Brain pericyte (primary cell): ENCODE results near the gene ZNF714.
"Not testable (repeated sequence)": the region's sequence is repeated elsewhere in the genome, so short reads cannot be mapped to it uniquely, and the experiment has no call there.

ENCODE experiments used
- DNase-seq: peaks from one replicate; pipeline ENCODE4 v3.0.0-alpha.2; 2012; ENCODE audit warnings: low read depth, low spot score

ZNF714 gene

DNA sequence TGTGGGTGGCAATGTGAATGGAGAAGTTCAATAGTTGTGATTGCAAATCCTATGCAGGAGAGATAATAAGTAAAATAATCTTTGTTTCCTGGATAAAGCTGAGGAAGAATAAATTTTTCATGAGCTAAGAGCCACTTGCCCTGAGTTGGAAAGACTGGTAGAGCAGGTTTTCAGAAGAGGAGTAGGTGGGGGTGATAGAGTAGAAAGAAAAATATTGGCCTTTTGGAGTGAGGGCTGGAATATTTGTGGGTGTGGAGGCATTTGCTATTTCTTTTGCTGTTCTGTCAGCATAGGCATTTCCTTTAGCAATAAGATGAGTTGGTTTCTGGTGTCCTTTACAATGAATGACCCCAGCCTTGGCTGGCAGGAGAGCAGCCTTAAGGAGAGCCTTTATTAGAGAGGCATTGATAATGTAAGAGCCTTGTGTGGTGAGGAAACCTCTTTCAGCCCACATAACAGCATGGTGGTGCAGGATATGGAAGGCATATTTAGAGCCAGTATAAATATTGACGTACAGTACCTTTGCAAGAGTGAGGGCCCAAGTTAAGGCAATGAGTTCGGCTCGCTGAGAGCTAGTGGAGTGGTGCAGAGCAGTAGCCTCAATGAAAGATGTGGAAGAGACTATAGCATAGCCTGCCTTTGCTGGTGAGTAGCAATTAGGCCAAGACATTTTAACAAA, 48.2 kb downstream of the ZNF714 start:
- no peak for DNase-seq

- no peak for DNase-seq
These were observed 51.6 kb downstream of the ZNF714 start for GRCh38 chr19:21133633-21134032.

DNA sequence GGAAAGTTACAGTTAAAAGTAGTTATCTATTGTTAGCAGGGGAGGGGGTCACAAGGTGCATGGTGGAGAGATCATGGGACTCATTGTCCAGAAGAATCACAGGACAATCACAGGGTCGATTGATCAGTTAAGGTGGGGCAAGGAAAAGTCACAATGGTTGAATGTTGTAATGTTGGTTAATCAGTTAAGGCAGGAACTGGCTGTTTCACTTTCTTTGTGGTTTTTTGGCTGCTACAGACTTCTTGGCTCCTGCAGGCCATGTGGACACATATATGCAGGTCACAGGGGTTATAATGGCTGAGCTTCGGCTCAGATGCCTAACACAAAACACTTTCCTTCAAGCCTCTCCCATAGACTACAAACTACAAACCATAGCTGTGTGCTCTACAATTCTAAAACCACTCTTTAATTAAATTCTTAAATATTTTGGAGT, 52.9 kb downstream of the ZNF714 start:
- DNase-seq: no peak

- no peak for DNase-seq
These were observed 53.4 kb downstream of the ZNF714 start for GRCh38 chr19:21135433-21135832.

GRCh38 chr19:21138130-21138529, 56.1 kb downstream of the ZNF714 start:
- DNase-seq: no peak

- DNase-seq: not testable (repeated sequence)
These were observed 59.0 kb downstream of the ZNF714 start for GRCh38 chr19:21141006-21141405.

DNA sequence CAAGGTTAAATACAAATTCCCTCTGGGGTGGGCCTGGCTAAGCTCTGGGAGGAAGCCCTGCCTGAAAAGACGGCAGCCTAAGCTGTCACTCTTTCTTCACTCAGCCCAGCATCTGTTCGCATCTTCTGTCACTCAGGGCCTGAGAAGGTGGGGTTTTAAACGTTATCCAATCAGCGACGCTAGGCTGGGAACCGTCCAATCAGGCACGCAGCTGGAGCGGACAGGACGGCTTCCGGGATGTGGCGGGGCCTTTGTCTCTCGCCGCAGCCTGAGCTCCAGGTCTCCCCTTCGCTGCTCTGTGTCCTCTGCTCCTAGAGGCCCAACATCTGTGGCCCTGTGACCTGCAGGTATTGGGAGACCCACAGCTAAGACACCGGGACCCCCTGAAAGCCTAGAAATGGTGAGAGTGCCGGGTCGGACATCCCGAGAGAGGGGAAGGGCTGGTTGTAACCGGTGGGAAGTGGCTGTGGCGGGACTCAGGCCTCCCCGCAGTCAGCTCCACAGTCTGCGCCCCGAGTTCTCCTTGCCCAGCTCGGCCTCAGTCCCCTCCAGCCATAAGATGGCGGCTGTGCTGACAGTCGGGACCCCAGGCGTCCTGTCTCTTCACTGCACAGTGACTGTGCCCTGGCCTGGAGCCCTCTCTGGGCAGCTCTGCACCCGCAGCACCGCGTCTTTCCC, 59.9 kb downstream of the ZNF714 start, which contains the start of gene ZNF431:
Gene ZNF431, plus strand, starts transcription at position 254 of the 678 bp plus-strand sequence. Its CDS starts 144 bp downstream, at position 398.
- DNase-seq: peak; percentile 76

DNA sequence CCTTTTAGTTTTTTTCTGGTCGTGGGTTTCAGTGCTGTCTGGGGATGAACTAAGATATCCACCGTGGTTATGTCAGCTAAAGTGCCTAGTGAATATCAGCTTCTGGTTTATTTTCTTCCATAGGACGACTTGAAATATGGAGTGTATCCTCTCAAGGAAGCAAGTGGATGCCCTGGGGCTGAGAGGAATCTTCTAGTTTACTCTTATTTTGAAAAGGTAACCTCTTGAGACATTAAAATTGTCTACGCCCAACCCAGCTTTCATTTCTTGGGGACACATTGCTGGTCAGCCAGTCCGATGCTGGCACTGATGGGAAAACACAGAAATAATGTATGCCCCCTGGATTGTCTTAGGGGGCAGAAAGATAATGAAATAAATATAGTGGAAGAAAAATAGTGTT, 61.4 kb downstream of the ZNF714 start:
- no peak for DNase-seq

GRCh38 chr19:21143854-21144253, 61.9 kb downstream of the ZNF714 start:
- DNase-seq: no peak

DNA sequence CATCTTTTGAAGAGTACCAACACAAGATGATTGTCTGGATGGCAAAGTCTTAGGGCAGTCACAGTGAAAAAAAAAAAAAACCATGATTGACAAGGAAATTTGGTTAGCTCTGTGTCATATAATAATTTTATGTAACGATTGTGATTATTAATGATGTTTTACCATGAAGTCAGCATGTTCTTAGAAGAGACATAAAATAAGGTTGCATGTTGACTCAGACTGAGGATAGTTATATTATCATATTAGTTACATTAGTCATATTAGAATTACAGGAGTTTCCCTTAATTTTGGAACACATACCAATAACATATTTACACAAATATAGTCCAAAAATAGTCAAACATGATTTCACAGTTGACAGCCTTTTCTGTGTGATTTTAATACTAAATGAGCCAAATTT, 65.5 kb downstream of the ZNF714 start:
- no peak for DNase-seq

- DNase-seq: no peak
These were observed 66.7 kb downstream of the ZNF714 start for GRCh38 chr19:21148681-21149080.

- DNase-seq: no peak
These were observed 67.9 kb downstream of the ZNF714 start for GRCh38 chr19:21149877-21150276.

GRCh38 chr19:21151460-21151859, 69.5 kb downstream of the ZNF714 start:
- DNase-seq: no peak

GRCh38 chr19:21158523-21159135, 76.6 kb downstream of the ZNF714 start:
- no peak for DNase-seq

DNA sequence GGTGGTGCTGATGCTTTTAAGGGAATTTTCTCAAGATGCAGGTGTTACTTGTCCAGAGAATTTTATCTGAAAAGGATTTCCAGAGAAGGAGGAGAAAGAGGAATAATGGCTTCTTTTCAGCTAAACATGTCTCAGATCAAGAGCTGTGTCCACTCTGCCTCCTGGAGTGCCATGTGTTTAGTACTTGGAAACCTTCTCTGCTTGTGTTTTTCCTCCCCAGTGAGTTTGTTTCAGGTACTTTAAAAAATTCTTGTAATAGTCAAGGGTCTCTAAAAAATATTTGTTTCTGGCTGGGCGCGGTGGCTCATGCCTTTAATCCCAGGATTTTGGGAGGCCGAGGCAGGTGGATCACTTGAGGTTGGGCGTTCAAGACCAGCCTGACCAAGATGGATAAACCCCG, 82.5 kb downstream of the ZNF714 start:
- DNase-seq: no peak

- no peak for DNase-seq
These were observed 84.4 kb downstream of the ZNF714 start for GRCh38 chr19:21166436-21166835.
